IPS DF 6.9 (cell line): ENCODE data around the gene KCNJ18.
"Not testable (repeated sequence)": the region's sequence is repeated elsewhere in the genome, so short reads cannot be mapped to it uniquely, and the experiment has no call there.

Experiments
- DNase-seq: peaks from one replicate; pipeline ENCODE4 v3.0.0-alpha.2; 2013; ENCODE audit warnings: low read depth, low spot score
- H3K27ac ChIP-seq: one replicate; pipeline ENCODE4 v1.5.1; 2013; ENCODE audit warnings: low read length, control low read depth
- H3K27me3 ChIP-seq: 2 replicates; pipeline ENCODE4 v1.6.1; 2013; ENCODE audit warnings: mild to moderate bottlenecking, low read length; ENCODE audit not compliant: control insufficient read depth, insufficient read depth
- H3K36me3 ChIP-seq: 2 replicates; pipeline ENCODE4 v1.6.1; 2013; ENCODE audit warnings: low read length; ENCODE audit not compliant: control insufficient read depth, insufficient read depth
- H3K4me1 ChIP-seq: 2 replicates; pipeline ENCODE4 v1.6.1; 2013; ENCODE audit warnings: low read length; ENCODE audit not compliant: control insufficient read depth, insufficient read depth
- H3K4me3 ChIP-seq: 2 replicates; pipeline ENCODE4 v1.5.1; 2013; ENCODE audit warnings: mild to moderate bottlenecking, low read length
- H3K9me3 ChIP-seq: 2 replicates; pipeline ENCODE4 v1.6.1; 2013; ENCODE audit warnings: low read length, inconsistent platforms; ENCODE audit not compliant: control insufficient read depth, insufficient read depth
- WGBS: extraction: QIAGEN DNeasy Blood & Tissue Kit; methylation state at CpG from one replicate; pipeline ENCODE4 v1.1.7; 2013; ENCODE audit warnings: mixed read lengths, missing lambda C conversion rate; ENCODE audit not compliant: insufficient read length, insufficient coverage; 5-methylcytosine and 5-hydroxymethylcytosine counted together

The KCNJ18 gene

GRCh38 chr17:21747195-21747915 is 55.0 kb downstream of the KCNJ18 start:
- not testable (repeated sequence) for H3K4me1 ChIP-seq, H3K36me3 ChIP-seq, H3K27ac ChIP-seq, H3K27me3 ChIP-seq, H3K4me3 ChIP-seq, H3K9me3 ChIP-seq, DNase-seq
- WGBS: no CpG with 5 or more reads among the region's 8 CpGs

- WGBS: no CpG with 5 or more reads among the region's 5 CpGs
- not testable (repeated sequence) for H3K27me3 ChIP-seq, H3K4me1 ChIP-seq, H3K36me3 ChIP-seq, H3K9me3 ChIP-seq, H3K27ac ChIP-seq, DNase-seq, H3K4me3 ChIP-seq
These were observed 56.4 kb downstream of the KCNJ18 start for GRCh38 chr17:21748686-21749085.

- H3K27ac ChIP-seq, H3K27me3 ChIP-seq, DNase-seq, H3K4me1 ChIP-seq, H3K4me3 ChIP-seq, H3K9me3 ChIP-seq, H3K36me3 ChIP-seq: not testable (repeated sequence)
- no CpG with 5 or more reads among the region's 15 CpGs for WGBS
These were observed 57.6 kb downstream of the KCNJ18 start for GRCh38 chr17:21749696-21750531.

- no CpG with 5 or more reads among the region's 2 CpGs for WGBS
- H3K36me3 ChIP-seq, DNase-seq, H3K4me3 ChIP-seq, H3K27me3 ChIP-seq, H3K27ac ChIP-seq, H3K9me3 ChIP-seq, H3K4me1 ChIP-seq: not testable (repeated sequence)
These were observed 58.8 kb downstream of the KCNJ18 start for GRCh38 chr17:21751111-21751510.
